Measurements from ENCODE around the gene OTOGL.
"Not testable (repeated sequence)": the region's sequence is repeated elsewhere in the genome, so short reads cannot be mapped to it uniquely, and the experiment has no call there.

OTOGL gene

DNA sequence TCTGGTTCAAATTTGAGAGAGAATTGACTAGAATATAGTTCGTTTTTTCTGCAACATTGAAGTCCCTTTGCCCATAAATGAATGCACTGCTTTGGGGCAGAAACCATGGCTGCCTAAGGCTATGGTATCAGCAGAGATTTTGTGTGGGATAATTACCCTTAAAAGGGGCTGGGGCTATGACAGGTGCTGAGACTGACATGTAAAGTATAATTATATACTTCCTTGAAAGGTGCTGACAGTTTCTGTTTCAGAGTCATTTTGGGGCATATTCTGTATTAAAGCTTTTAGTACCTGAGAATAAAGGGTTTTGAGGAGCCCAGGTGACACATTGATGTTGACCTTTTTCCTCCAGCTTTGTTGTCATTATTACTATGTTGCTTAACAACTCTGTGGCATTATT, 194.4 kb downstream of the OTOGL start:
- no peak for DNase-seq

DNA sequence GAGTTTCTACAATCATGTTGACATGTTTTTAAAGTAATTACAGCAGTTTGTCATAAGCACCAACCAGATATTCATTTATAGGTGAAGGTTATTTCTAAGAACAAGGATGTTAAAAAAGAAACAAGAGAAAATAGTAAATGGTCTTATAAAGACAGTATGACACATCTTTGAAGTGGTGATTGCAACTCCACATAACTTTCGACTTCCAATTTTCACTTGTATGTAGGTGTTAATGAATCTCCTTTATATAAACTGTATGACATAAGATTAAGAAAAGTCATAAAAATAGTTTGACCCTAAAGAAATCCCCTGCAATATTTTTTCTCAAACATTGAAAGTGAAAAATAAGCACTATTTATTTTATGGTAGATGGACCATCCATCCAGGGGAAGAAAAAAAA, 199.9 kb downstream of the OTOGL start:
- DNase-seq, result no peak

DNA sequence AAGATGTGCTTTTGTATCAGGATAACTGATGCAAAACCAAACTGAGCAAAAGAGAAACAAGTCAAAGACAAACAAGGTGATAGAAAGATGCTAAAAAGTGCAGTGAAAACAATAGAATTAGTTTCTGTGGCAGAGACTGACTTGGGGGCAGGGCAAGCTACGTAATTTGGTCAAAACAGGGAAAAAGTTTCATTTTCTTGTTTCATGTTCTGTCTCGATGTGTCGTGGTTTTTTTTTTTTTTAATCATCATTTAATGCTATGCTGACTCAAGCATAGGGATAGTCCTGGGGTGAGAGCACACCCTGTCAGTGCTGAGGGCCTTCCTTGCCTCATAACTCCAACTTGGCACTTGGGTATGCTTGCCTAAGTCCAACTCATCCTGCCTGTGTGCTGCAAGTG, 200.6 kb downstream of the OTOGL start:
- DNase-seq, result no peak

DNA sequence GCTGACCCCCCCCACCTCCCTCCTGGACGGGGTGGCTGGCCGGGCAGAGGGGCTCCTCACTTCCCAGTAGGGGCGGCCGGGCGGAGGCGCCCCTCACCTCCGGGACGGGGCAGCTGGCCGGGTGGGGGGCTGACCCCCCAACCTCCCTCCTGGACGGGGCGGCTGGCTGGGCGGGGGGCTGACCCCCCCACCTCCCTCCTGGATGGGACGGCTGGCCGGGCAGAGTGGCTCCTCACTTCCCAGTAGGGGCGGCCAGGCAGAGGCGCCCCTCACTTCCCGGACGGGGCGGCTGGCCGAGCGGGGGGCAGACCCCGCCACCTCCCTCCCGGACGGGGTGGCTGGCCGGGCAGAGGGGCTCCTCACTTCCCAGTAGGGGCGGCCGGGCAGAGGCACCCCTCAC, 208.1 kb downstream of the OTOGL start:
- DNase-seq, result not testable (repeated sequence)

DNA sequence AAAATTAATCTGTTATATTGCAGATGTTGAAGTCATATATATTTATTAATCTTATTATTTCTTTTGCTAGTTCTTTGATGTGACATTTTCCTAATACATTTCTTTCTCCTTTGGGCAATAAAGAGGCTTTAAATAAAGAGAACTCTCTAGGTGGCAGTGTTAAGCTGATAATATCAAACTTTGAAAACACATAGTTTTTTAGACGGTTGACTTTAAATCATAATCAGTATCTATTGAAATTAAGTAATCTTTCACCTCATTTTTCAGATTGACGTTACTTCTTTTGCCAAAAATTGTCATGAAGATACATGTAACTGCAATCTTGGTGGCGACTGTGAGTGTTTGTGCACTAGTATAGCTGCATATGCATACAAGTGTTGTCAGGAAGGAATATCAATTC, 213.9 kb downstream of the OTOGL start:
- no peak for DNase-seq

DNA sequence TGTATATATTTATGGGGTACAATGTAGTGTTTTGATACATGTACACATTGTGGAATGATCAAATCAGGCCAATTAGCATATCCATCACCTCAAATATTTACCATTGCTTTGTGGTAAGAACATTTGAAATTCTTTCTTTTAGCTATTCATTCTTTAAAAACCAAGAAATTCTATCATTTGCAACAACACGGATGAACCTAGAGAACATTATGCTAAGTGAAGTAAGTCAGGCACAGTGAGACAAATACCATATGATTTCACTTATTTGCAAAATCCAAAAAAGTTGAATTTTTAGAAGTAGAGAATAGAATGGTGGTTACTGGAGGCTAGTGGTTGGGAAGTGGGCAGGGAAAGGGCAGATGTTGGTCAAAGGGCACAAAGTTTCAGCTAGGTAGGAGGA, 215.4 kb downstream of the OTOGL start:
- DNase-seq, result no peak

DNA sequence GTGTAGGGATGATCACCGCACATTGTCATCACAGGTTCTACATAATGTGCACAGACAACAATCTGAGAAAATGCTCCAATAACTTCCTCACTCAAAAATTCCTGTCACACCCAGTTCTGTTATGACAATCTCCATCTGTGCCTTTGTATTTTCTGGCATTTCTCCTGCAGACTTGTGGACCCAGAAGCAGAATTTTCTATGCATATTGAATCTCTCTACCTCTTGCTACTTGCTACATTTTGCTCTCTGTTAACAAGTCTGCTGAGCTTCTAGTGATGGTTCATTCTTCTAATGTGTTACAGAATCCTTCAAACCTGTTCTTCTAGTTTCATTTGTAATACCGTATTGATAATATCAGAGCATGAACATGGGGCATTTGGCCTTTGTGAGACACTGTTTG, 216.9 kb downstream of the OTOGL start:
- DNase-seq, result no peak

DNA sequence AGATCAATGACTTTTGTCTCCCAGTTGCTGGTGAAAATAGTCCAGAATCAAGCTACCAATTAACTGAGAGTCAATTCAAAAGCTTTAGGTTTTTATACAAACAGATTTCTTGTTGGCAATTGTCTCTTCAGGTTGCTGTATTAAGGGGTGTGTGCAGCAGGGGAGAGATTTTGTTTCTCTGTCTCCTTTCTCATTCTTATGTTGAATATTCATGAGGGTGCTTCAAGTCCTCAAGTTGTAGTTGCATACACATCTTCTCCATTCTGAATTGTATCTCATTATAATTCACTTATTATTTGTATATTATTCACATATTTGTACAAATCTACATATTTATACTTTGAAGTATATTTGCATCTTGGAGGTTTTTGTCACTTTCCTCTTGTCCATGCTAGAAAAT, 218.0 kb downstream of the OTOGL start:
- DNase-seq, result no peak

DNA sequence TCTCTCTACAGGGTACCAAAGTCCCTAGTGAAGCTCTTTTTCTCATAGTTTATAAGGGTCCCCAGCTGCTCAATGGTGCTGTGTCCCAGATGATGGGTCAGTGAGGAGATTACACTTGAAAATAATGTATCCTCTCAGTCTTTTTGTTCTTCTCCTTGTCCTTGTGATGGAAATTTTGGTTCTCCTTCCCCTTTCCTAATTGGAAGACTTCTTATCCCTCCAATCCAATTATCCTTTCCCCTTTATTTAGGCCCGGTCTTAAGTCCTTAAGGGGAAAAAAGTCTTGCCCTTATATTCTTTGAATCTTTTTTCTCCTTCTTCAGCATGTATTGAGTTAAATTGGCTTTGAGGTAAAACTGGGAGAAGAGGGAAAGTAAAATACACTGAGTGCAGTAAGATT, 218.6 kb downstream of the OTOGL start:
- no peak for DNase-seq

DNA sequence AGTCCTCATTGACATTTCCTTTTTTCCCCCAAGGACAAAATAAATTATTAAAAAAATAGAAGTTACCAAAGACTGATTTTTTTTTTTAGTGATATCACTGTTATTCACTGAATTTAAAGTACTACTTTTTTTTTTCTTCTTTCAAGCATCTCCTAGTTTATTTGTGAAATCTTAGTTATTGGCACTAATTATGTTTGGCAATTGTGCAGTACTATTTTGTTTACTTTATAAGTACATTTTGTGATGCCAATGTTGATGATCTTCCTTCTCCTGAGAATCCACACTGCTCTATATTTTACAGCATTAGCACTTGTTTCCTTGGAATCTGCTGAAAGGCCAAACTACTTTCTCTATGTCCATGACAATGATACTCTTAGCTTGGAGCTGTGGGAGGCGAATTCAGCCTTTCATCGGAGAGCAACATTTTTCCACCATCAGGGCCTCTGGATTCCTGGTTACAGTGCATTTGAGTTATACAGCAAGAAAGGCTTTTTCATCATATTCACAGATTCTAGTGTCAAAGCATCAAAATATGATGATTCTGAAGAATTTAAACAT, 220.9 kb downstream of the OTOGL start:
- DNase-seq, result no peak

DNA sequence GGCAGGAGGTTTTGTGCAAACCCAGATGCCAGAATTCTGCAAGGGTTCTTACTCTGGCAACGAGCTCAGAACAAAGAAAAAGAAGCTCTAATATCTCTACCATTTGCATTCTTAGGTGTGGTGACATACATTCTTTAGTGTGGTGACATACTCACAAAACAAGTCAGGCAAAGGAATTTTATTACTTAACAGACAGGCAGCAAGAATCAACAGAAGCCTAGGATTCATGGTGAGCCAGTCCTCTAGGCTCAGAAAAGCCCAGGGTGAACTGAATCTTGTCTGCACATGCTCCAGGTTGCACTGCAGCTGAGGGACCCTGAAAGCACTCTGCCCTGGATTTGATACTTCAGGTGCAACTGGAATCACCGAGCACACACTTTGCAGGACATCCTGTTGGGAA, 222.3 kb downstream of the OTOGL start:
- no peak for DNase-seq

DNA sequence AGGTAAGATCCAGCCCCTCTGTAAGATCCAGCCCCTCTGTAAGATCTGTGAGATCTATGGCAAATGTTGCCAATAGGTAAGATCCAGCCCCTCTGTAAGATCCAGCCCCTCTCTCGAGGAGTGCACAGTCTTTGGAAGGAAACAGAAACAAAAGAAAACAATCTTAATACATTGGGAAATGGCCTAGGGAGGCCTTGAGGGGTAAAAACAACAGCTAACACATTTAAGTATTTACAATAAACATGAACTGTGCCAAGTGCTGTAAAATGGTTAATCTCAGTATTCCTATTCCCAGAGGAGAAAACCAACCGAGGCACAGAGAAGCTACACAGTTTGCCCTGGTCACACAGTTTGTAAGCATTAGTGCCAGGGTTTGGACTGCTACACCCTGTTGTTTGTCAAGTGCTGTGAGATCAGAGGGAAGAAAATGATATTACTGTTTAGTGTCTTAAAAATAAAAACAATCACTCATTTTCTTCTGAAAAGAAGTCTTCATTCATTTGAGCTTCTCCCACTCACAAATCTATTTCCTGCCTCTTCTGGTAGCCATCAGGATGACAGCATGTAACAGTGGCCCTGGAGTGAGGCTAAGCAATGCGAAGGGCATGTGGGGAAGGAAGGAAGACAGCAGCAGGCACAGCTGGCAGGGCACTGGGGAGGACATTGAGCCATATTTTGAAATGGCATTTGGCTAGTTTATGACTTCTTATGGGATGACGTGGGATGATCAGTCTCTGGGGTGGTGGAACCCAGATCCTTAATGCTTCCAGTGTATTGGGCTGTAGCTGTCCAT, 226.0 kb downstream of the OTOGL start:
- no peak for DNase-seq

DNA sequence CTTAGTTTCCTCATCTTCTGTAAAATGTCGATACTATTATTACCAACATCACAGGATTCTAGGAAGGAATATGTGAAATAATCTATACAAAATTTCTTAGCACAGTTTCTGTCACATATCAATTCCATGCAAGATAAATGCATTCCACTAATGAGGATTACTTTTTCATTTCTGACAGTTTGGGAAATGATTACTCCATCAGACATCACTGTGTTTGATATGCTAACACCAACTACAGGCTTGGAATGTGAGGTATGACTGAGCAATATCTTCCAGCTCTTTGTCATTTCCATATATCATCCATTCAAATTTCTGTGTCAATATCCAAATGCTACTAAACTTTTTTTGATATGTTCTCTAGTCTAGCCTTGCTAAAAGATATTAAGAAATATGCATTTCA, 233.5 kb downstream of the OTOGL start:
- DNase-seq, result no peak

DNA sequence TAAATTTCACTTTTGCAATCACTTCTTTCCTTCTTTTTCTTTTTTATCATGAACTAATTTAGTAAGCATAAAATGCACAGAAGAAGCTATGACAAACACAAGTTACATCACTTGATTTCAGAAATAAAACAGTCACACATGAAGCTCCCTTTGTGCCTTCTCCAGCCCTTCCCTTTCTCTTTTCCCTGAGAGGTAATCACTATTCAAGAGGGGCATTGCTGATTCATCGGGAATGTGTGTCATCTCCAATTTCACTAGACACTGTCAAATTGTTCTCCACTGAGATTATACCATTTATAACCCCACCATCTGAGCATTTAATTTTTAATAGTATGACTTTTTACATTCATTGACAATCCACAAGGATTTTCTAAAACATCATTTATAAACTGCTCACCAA, 253.1 kb downstream of the OTOGL start:
- DNase-seq, result no peak

DNA sequence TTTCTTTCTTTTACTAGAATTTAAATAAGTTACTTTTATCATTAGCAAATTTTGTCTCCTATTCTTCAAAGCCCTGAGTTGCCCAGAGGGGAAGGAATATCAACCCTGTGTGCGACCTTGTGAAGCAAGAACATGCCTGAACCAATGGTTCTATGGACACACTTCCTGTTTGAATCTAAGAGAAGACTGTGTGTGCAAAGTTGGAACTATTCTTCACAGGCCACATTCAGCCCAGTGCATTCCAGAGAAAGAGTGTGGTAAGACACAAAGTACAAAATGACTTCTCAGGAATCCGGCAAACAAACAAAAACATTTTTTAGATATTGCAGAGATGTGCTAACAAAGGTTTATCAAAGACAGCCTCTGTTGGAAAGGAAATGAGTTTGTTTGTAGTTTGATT, 253.9 kb downstream of the OTOGL start:
- DNase-seq, result no peak

DNA sequence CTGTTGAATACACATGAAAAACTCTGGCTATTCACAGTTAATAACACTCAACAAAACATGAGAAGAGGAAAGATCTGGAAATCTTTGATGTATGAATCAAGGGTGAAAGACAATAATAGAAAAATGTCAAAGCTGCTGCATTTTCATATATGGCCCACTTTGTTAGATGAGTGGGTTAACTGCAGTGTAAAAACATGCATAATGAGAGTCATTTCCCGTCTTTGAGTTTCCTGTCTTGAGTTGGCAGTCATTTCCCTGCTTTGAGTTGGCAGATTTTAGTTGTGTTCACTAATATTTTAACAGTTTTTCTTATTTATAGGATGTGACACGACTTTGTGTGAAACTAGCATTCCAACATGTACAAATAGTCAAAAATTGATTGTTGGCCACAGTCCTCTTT, 256.8 kb downstream of the OTOGL start:
- DNase-seq, result no peak

DNA sequence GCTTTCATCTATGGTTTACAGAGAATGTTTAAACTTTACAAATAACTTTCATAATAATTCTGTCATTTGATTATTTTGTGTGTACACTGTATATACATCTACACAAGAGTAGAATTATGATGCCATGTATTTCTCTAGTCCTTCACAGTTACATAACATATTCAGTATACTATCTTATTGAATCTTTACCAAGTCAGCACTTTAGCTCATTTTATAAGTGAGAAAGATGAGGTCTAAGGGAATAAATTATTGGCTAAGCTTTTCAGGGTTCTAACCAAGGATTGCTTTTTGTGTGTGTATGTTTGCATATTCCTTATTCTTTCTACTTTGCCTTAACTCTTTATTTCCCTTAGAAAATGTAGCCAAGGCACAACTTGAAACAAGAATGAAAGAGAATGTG, 260.4 kb downstream of the OTOGL start:
- no peak for DNase-seq

DNA sequence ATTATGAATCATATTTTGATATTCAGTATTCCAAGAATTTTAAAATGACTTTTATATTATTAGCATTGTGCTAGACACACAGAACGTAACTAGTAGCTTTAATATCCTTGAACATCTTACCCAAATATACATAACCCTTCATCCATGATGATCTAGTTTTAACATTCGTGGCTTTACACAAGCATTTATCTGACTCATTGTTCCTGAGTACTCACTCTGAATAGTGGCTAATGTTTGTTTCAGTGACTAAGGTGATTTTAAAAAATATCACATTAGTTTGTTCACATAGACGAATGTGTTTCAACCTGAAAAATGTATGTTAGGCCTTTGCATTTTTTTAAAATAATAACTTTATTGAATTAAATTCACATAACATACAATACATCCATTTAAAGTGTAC, 264.7 kb downstream of the OTOGL start:
- no peak for DNase-seq

DNA sequence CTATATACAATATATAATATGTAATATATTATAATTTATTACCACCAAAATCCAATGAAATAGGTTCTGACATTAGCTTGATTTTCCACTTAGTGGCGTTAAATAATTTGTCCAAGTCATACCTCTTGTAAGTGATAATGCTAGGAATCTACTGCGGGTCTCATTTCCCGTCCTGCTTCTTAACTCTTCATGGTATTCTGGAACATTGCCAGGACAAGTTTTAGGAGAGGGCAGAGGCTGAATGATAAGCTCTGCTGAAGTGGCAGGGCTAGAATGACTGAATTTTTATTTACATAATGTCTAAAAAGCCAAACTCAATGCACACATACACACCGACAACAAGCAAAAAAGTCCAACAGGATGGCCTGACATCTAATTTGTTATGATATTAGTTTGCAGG, 274.3 kb downstream of the OTOGL start:
- no peak for DNase-seq

DNA sequence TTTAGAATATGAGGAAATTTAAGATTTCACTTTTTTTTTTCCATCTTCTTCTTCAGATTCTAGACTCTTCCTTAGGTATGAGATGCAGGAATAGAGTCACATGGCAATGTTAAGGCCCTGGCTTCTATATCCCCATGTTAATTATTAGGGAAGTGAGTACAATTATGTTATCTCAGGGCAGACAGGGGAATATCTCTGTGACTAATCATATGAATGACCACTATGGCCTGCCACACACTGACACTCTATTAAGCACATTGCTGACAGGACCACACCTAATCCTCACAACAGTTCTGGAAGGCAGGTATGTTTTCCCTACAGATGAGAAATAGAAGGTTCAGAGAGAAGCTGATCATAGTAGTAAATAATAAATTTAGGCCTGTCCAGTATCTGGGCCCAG, 275.3 kb downstream of the OTOGL start:
- DNase-seq, result no peak

DNA sequence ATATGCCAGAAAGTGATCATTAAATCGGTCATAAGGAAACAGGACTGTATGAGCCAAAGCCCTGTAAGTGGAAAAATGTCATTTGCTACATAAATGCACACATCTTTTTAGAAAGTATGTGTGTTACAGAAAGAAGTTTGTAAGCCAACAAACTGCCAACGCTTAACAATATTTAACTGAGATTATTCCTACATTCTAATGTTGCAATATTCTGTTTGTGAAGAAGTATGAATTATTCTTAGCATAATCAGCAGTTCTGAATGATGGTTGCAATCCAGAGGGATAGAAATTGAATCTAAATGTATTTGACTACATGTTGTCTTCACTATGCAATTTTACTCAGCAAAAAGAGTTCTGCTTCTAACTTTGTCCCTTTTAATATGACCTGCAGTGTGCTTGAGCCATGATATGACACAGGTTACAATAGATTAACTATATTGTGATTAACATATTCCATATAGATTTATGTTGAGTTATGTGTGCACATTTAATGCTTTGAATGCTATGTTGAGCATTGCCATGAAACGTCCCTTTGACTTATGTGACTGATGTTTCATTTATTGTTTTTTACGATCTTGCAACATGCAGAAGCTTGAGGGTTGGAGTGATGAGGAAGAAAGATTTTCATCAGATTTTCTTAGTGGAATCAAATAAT, 277.9 kb downstream of the OTOGL start:
- no peak for DNase-seq

DNA sequence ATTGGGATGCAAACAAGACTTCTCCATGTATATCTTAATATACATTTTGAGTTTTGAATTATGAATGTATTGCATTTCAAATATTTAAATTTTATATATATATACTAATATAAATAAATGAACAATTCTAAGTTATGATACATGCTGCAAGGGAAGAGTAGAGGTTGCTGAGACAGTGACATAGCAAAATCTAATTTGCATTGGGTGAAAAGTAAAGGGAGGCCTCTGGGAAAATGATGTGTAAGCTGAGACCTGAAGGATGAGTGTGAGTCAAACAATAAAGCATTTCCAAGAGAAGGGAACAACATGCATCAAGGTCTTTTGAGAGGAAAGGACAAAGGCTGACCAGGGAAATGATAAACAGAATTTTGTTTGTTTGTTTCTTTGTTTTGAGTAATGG, 281.8 kb downstream of the OTOGL start:
- DNase-seq, result no peak

DNA sequence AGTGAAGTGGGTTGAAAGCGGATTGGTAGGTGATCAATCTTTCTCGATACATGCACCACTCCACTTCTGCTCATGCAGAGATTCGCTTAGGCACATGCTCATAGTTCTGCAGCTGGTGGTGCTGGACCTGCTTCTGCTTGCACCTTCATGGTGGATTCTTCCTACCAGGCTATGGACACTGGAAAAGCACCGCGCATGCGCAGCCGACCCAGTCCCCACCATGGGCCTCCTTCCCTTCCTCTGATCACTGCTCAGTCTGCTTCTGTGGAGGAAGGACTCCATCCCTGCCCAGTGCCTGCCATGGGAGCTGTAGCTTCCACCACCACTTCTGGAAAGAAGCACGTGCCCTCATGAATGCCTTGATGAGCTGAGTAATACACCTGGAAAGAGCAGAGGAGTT, 282.9 kb downstream of the OTOGL start:
- no peak for DNase-seq

DNA sequence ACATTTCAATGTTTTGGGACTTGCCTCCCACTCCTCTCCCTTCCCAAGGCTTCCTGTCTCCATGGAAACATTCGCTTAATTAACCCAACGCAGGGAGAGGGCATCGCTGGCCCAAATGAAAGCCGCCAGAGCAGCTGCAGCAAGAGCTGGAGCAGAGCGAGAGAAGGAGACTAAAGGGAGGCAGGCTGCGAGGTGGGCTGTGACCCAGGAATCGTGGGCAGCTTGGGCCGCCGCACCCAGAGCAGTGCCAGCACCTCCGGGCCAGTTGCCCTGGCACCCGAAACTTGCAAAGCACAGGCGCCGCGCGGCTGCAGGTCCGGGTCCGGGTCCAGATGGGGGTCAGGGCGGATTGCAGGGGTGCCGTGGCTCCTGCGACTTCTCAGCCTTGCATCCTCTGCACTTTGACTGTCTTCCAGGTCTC, 301.2 kb downstream of the OTOGL start:
- no peak for DNase-seq

DNA sequence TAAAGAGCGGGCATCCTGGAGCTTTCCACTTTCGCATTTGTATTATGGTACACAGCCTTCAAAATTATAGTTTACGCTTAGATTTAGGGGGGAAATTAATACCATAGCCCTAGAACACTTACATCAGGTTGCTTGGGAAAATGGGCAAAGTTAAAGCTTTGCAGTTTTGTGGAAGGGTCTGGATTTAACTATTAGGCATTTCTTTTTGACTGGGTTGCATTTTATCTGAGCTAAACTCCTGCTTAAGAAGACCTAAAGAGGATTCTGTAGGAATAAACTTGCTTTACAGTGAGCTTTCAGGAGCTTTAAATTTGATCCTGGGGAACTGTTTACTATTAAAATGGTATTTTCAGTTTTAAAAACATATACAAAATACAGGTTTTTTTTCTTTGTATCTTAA, 301.9 kb downstream of the OTOGL start:
- no peak for DNase-seq
